HG03575 (cell line): ENCODE results near the gene TOM1L1.

Source experiments
- ATAC-seq: cut with Tn5 transposase; IDR thresholded peaks from one replicate; pipeline ENCODE4 v1.9.1; 2021; ENCODE audit not compliant: unreplicated experiment, insufficient number of reproducible peaks, low FRiP score; ENCODE audit errors: extremely low read depth

The TOM1L1 gene

GRCh38 chr17:54937018-54937417 is 36.4 kb downstream of the TOM1L1 start:
- ATAC-seq = no peak

- ATAC-seq = no peak
These were observed 36.8 kb downstream of the TOM1L1 start for GRCh38 chr17:54937426-54937825.

- no peak for ATAC-seq
These were observed 40.6 kb downstream of the TOM1L1 start for GRCh38 chr17:54941285-54941684.

GRCh38 chr17:54944796-54945195 is 44.1 kb downstream of the TOM1L1 start:
- ATAC-seq = no peak

GRCh38 chr17:54945231-54945630 is 44.6 kb downstream of the TOM1L1 start:
- ATAC-seq = no peak

- ATAC-seq = no peak
These were observed 45.0 kb downstream of the TOM1L1 start for GRCh38 chr17:54945671-54946070.

GRCh38 chr17:54947396-54947795 is 46.7 kb downstream of the TOM1L1 start:
- ATAC-seq = no peak

GRCh38 chr17:54948380-54948779 is 47.7 kb downstream of the TOM1L1 start:
- no peak for ATAC-seq

- no peak for ATAC-seq
These were observed 49.5 kb downstream of the TOM1L1 start for GRCh38 chr17:54950116-54950515.

- no peak for ATAC-seq
These were observed 50.6 kb downstream of the TOM1L1 start for GRCh38 chr17:54951286-54951685.

GRCh38 chr17:54956791-54957190 is 56.1 kb downstream of the TOM1L1 start:
- ATAC-seq = no peak

GRCh38 chr17:54967621-54968261 is 67.1 kb downstream of the TOM1L1 start:
- ATAC-seq = no peak

GRCh38 chr17:54968262-54968987 is 67.8 kb downstream of the TOM1L1 start, which contains the start of the genes COX11 and STXBP4:
TSS of gene COX11 (minus strand) at chr17:54968654. CDS start at chr17:54968646, 8 bp downstream.
TSS of gene STXBP4 (plus strand) at chr17:54968765. CDS start at chr17:54986220, 17,455 bp downstream.
- peak; percentile 75 for ATAC-seq

GRCh38 chr17:54968988-54969332 is 68.3 kb downstream of the TOM1L1 start:
- peak; percentile 7 for ATAC-seq

- ATAC-seq = no peak
These were observed 69.3 kb downstream of the TOM1L1 start for GRCh38 chr17:54969658-54970572.

GRCh38 chr17:54971147-54971546 is 70.5 kb downstream of the TOM1L1 start:
- ATAC-seq = no peak

- ATAC-seq = no peak
These were observed 71.2 kb downstream of the TOM1L1 start for GRCh38 chr17:54971901-54972300.

GRCh38 chr17:54972406-54973138 is 71.9 kb downstream of the TOM1L1 start:
- no peak for ATAC-seq

- no peak for ATAC-seq
These were observed 74.1 kb downstream of the TOM1L1 start for GRCh38 chr17:54974759-54975158.
